PC-3 (cell line): ENCODE measurements around the gene TSPYL4. TPM values are rescaled to one million over a fixed set of nuclear protein-coding genes. Genes with fewer than 3 reads are reported as not detected.

Experiments used
- ATAC-seq: fragments of 200-7000 bp; cut with Tn5 transposase; 2 replicates; pipeline ENCODE4 v1.9.1; 2020; ENCODE audit warnings: mild to moderate bottlenecking, moderate library complexity
- BruUV-seq: library from RNA; stranded (reverse); fragments of 400-500 nt; replicated peaks from 2 replicates; lab custom pipeline; 2021; lab: Mats Ljungman, UMichigan
- CTCF ChIA-PET: fragments of 300-600 bp; sonication (Branson Sonifier 250); formaldehyde crosslinking; loops from one replicate; lab custom pipeline; 2022; ENCODE audit warnings: antibody characterized with exemption; lab: Charles Lee
- POLR2A ChIA-PET: fragments of 300-600 bp; sonication (Branson Sonifier 250); formaldehyde crosslinking; loops from one replicate; lab custom pipeline; 2022; ENCODE audit warnings: antibody characterized with exemption; ENCODE audit not compliant: unreplicated experiment; lab: Charles Lee
- DNase-seq: peaks from one replicate; pipeline ENCODE4 v3.0.0-alpha.2; 2015
- H2AFZ ChIP-seq: fragments of 300-600 bp; sonication (generic); 2 replicates; pipeline ENCODE4 v1.6.0; 2016; ENCODE audit warnings: antibody characterized with exemption, low read length
- H3F3A ChIP-seq: fragments of 300-600 bp; sonication (generic); one replicate; pipeline ENCODE4 v1.6.0; 2017; ENCODE audit warnings: antibody characterized with exemption, low read length, control low read depth, mild to moderate bottlenecking; ENCODE audit not compliant: unreplicated experiment
- H3K27ac ChIP-seq: fragments of 300-600 bp; sonication (generic); 2 replicates; pipeline ENCODE4 v1.5.1; 2016; ENCODE audit warnings: mild to moderate bottlenecking, low read length
- H3K27me3 ChIP-seq: fragments of 300-600 bp; sonication (generic); 2 replicates; pipeline ENCODE4 v1.6.1; 2016; ENCODE audit warnings: low read length, mixed read lengths
- H3K36me3 ChIP-seq: fragments of 300-600 bp; sonication (generic); 2 replicates; pipeline ENCODE4 v1.6.1; 2016; ENCODE audit warnings: low read depth, mixed run types, low read length, mixed read lengths
- H3K4me1 ChIP-seq: fragments of 300-600 bp; sonication (generic); 2 replicates; pipeline ENCODE4 v1.5.1; 2016; ENCODE audit warnings: low read length; ENCODE audit not compliant: insufficient read depth
- H3K4me2 ChIP-seq: fragments of 300-600 bp; sonication (generic); 2 replicates; pipeline ENCODE4 v1.6.0; 2016; ENCODE audit warnings: low read length
- H3K4me3 ChIP-seq: fragments of 300-600 bp; sonication (generic); 2 replicates; pipeline ENCODE4 v1.5.1; 2016; ENCODE audit warnings: mild to moderate bottlenecking, low read length, mixed read lengths
- H3K79me2 ChIP-seq: fragments of 300-600 bp; sonication (generic); 2 replicates; pipeline ENCODE4 v1.6.1; 2017; ENCODE audit warnings: low read length, mixed read lengths
- H3K9ac ChIP-seq: fragments of 300-600 bp; sonication (generic); 2 replicates; pipeline ENCODE4 v1.6.0; 2016; ENCODE audit warnings: mild to moderate bottlenecking, low read length
- H3K9me2 ChIP-seq: fragments of 300-600 bp; sonication (generic); replicated peaks from 2 replicates; pipeline ENCODE4 v1.6.1; 2016; ENCODE audit warnings: mixed run types, low read length, mixed read lengths
- H3K9me3 ChIP-seq: fragments of 300-600 bp; sonication (generic); 2 replicates; pipeline ENCODE4 v1.6.1; 2016; ENCODE audit warnings: low read length, mixed read lengths
- H4K20me1 ChIP-seq: fragments of 300-600 bp; sonication (generic); 2 replicates; pipeline ENCODE4 v1.6.1; 2016; ENCODE audit warnings: low read length, mixed read lengths
- EZH2 ChIP-seq: fragments of 300-600 bp; sonication (generic); IDR thresholded peaks from one replicate; pipeline ENCODE4 v1.6.1; 2017; ENCODE audit warnings: antibody characterized with exemption, mild to moderate bottlenecking, low read length; ENCODE audit not compliant: unreplicated experiment
- EZH2phosphoT487 ChIP-seq: fragments of 300-600 bp; sonication (generic); IDR thresholded peaks from 2 replicates; pipeline ENCODE4 v1.6.1; 2018; ENCODE audit warnings: mild to moderate bottlenecking, antibody characterized with exemption, low read length, borderline replicate concordance
- intact Hi-C: fragments of 100-400 bp; cut with micrococcal nuclease; formaldehyde crosslinking; loops from 2 replicates; pipeline ENCODE4 v1.9.0; 2023
- total RNA-seq: library from RNA; depleted of rRNA; stranded (reverse); fragments of >200 nt; gene quantifications from 2 replicates; pipeline ENCODE4 v1.2.3, GENCODE V29; 2014
- TF ChIP-seq, protein P1 (sequence below): fragments of 300-600 bp; sonication (generic); conservative IDR thresholded peaks from 2 replicates; pipeline ENCODE4 v1.5.1; 2017; ENCODE audit warnings: antibody characterized with exemption, low read depth, mild to moderate bottlenecking, low read length

Gene TSPYL4
- total RNA-seq, 1 experiment from 2014 or later = 8.0 TPM

DNA sequence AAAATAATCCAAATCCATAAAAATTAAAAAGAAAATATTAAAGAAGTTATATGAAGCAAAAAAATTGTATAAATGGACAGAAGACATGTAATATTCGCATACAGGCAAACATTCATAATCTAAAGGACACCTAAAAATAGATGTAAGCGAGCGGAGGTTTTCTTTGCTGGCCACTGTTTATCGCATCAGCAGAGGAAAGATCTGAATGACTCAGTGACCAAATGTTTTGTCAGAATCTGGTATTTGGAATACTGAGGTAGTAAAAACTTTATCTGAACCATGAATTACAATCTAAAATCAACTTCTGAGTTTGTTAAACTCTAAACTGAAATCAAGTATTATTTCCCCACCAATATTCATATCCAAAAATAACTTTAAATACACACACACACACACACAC, 7.8 kb downstream of the TSPYL4 start:
- Histone ChIP-seq H3K27me3 (no peaks in the 10 kb centered on the region), H3K27ac (no peak overlapping the region), H3K36me3 (no peaks in the 10 kb centered on the region), H3K9me3 (no peaks in the 10 kb centered on the region), H3K4me1 (peaks cover 11% of the 10 kb centered on the region; the same call in 1 of the 2 replicates), H3K79me2 (peaks cover 13% of the 10 kb centered on the region), H3F3A (no peaks in the 10 kb centered on the region), H3K4me2 (no peak overlapping the region), H3K9me2 (no peaks in the 10 kb centered on the region), H3K4me3 (no peak overlapping the region), H3K9ac (no peak overlapping the region), H2AFZ (no peak overlapping the region), H4K20me1 (0 out of 2 replicates have a peak, but pooled peaks cover 4% of the 10 kb centered on the region)
- POLR2A ChIA-PET = no interaction called here
- TF ChIP-seq EZH2 (no peak), EZH2phosphoT487 (no peak)
- TF ChIP-seq, protein P1, sequence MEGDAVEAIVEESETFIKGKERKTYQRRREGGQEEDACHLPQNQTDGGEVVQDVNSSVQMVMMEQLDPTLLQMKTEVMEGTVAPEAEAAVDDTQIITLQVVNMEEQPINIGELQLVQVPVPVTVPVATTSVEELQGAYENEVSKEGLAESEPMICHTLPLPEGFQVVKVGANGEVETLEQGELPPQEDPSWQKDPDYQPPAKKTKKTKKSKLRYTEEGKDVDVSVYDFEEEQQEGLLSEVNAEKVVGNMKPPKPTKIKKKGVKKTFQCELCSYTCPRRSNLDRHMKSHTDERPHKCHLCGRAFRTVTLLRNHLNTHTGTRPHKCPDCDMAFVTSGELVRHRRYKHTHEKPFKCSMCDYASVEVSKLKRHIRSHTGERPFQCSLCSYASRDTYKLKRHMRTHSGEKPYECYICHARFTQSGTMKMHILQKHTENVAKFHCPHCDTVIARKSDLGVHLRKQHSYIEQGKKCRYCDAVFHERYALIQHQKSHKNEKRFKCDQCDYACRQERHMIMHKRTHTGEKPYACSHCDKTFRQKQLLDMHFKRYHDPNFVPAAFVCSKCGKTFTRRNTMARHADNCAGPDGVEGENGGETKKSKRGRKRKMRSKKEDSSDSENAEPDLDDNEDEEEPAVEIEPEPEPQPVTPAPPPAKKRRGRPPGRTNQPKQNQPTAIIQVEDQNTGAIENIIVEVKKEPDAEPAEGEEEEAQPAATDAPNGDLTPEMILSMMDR = no peak
- ATAC-seq (no peak), DNase-seq (no peak)
- CTCF ChIA-PET = no interaction called here
- intact Hi-C loops = no loop called here
- BruUV-seq = no TSS peak

DNA sequence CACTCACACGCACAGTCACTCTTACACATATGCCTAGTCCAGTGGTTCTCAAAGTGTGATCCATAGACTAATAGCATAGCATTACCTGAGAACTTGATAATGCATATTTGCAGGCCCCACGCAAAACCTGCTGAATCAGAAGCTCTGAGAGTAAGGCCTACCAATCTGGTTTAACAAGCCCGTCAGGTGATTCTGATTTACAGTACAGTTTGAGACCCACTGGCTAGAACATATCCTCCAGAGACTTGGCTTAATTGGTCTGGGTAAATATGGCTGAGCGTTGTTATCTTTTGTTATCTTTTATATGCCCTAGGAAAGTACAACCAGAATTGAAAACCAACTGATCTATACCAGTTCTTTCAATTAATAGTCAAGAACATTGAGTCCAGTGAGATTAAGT, 9.6 kb downstream of the TSPYL4 start:
- ATAC-seq = no peak
- POLR2A ChIA-PET = no interaction called here

DNA sequence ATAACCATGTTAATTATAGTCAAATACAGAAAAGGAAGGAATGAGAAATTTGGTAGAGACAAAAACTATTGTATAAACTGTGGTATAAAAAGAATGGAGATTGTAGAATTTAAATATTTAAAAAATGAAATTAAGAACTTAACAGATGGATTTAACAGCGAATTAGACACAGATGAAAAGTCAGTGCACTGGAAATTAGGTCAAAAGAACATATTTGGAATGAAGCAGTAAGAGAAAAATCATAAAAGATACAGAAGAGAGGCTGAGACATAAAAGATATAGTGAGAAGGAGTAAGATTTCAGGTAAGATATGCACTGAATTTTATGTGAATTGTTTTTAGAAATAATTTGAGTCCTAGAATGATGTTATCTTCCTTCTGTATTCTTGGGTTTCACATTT, 14.0 kb downstream of the TSPYL4 start:
- POLR2A ChIA-PET = no interaction called here
- Histone ChIP-seq H4K20me1 (no peaks in the 10 kb centered on the region), H3K36me3 (no peaks in the 10 kb centered on the region), H3F3A (no peaks in the 10 kb centered on the region), H2AFZ (no peak overlapping the region), H3K9me2 (no peaks in the 10 kb centered on the region), H3K4me3 (no peak overlapping the region), H3K9ac (no peak overlapping the region), H3K4me1 (no peaks in the 10 kb centered on the region), H3K79me2 (no peaks in the 10 kb centered on the region), H3K27me3 (no peaks in the 10 kb centered on the region), H3K9me3 (no peaks in the 10 kb centered on the region), H3K4me2 (no peak overlapping the region), H3K27ac (no peak overlapping the region)
- ATAC-seq (no peak), DNase-seq (no peak)
- BruUV-seq = no TSS peak
- CTCF ChIA-PET = no interaction called here
- intact Hi-C loops = no loop called here
- TF ChIP-seq EZH2phosphoT487 (no peak), EZH2 (no peak)
- TF ChIP-seq, protein P1 = no peak

More for the DNA sequence above, 9.6 kb downstream of the TSPYL4 start:
- H3K4me3 ChIP-seq = no peak overlapping the region
- BruUV-seq = no TSS peak
- H3K36me3 ChIP-seq = no peaks in the 10 kb centered on the region
- H3K27ac ChIP-seq = no peak overlapping the region
- DNase-seq = peak; percentile 11
- TF ChIP-seq, protein P1 = no peak
- TF ChIP-seq EZH2 (no peak), EZH2phosphoT487 (no peak)
- H3K27me3 ChIP-seq = no peaks in the 10 kb centered on the region
- no peaks in the 10 kb centered on the region for H3K9me3 ChIP-seq
- H3K4me2 ChIP-seq = no peak overlapping the region
- H2AFZ ChIP-seq = no peak overlapping the region
- H3K79me2 ChIP-seq = no peaks in the 10 kb centered on the region
- intact Hi-C loops = no loop called here
- CTCF ChIA-PET = no interaction called here
- no peaks in the 10 kb centered on the region for H3K4me1 ChIP-seq
- no peaks in the 10 kb centered on the region for H3K9me2 ChIP-seq
- no peaks in the 10 kb centered on the region for H4K20me1 ChIP-seq
- no peak overlapping the region for H3K9ac ChIP-seq
- H3F3A ChIP-seq = no peaks in the 10 kb centered on the region
